ENCODE data around the gene SMAP2.

- no peak for TF ChIP-seq CTCF (IDR thresholded peaks at IDR 0.05)
- TF ChIP-seq EP300 (IDR thresholded peaks at IDR 0.05) = no peak
- no peak for TF ChIP-seq POLR2A (IDR thresholded peaks at IDR 0.05)
Measured at GRCh38 chr1:40357625-40358024, 15.9 kb upstream of the SMAP2 start.
